ENCODE data around the gene SFRP2. TPM values are rescaled to one million over a fixed set of nuclear protein-coding genes. Genes with fewer than 3 reads are reported as not detected.

The SFRP2 gene
- total RNA-seq, 1 donor from 2014 or later: not detected

DNA sequence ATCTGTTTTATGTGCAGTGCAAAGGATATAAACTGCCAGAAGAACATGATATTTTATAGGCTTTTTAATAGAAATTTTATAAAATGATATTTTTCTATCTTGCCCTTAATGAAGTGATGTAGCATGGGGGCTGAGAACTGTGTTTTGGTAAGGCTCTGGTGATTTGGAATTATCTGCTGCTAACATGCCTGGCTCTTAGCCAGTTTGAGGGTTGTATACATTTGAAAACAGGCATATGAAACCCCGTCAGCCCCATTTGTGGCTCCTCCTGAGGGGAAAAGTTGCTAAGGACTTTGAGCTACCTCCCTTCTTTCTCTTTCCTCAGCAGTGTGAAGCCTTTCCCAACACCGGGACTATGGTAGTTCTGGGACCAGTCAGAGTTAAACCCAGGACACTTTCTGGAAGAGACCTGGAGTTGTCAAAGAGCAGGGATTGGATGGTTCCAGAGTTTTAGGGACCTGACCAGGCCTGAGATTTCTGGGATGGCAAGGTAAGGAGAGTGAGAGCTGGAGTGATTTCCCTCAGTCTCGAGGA, 4.7 kb downstream of the SFRP2 start:
- DNase-seq (ENCODE audit: low read depth): no peak
- TF ChIP-seq, protein P1, sequence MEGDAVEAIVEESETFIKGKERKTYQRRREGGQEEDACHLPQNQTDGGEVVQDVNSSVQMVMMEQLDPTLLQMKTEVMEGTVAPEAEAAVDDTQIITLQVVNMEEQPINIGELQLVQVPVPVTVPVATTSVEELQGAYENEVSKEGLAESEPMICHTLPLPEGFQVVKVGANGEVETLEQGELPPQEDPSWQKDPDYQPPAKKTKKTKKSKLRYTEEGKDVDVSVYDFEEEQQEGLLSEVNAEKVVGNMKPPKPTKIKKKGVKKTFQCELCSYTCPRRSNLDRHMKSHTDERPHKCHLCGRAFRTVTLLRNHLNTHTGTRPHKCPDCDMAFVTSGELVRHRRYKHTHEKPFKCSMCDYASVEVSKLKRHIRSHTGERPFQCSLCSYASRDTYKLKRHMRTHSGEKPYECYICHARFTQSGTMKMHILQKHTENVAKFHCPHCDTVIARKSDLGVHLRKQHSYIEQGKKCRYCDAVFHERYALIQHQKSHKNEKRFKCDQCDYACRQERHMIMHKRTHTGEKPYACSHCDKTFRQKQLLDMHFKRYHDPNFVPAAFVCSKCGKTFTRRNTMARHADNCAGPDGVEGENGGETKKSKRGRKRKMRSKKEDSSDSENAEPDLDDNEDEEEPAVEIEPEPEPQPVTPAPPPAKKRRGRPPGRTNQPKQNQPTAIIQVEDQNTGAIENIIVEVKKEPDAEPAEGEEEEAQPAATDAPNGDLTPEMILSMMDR (conservative IDR thresholded peaks at IDR 0.05; ENCODE audit: low read depth, low read length): no peak
- no peak overlapping the region for H3K4me3 ChIP-seq (ENCODE audit: low read depth, low read length)

- TF ChIP-seq, protein P1 (conservative IDR thresholded peaks at IDR 0.05; ENCODE audit: low read depth, low read length): no peak
- H3K4me3 ChIP-seq (ENCODE audit: low read depth, low read length): no peak overlapping the region
- no peak for DNase-seq (ENCODE audit: low read depth)
These were observed 6.3 kb downstream of the SFRP2 start for GRCh38 chr4:153782581-153782980.

- no peak for DNase-seq (ENCODE audit: low read depth)
- H3K4me3 ChIP-seq (ENCODE audit: low read depth, low read length): no peak overlapping the region
- TF ChIP-seq, protein P1 (conservative IDR thresholded peaks at IDR 0.05; ENCODE audit: low read depth, low read length): no peak
These were observed 7.0 kb downstream of the SFRP2 start for GRCh38 chr4:153781717-153782416.

GRCh38 chr4:153781280-153781679, 7.6 kb downstream of the SFRP2 start:
- TF ChIP-seq, protein P1 (conservative IDR thresholded peaks at IDR 0.05; ENCODE audit: low read depth, low read length): no peak
- no peak overlapping the region for H3K4me3 ChIP-seq (ENCODE audit: low read depth, low read length)
- no peak for DNase-seq (ENCODE audit: low read depth)

- TF ChIP-seq, protein P1 (conservative IDR thresholded peaks at IDR 0.05; ENCODE audit: low read depth, low read length): no peak
- no peak overlapping the region for H3K4me3 ChIP-seq (ENCODE audit: low read depth, low read length)
- DNase-seq (ENCODE audit: low read depth): no peak
These were observed 8.0 kb downstream of the SFRP2 start for GRCh38 chr4:153780876-153781275.

GRCh38 chr4:153780221-153780620, 8.7 kb downstream of the SFRP2 start:
- TF ChIP-seq, protein P1 (conservative IDR thresholded peaks at IDR 0.05; ENCODE audit: low read depth, low read length): no peak

DNA sequence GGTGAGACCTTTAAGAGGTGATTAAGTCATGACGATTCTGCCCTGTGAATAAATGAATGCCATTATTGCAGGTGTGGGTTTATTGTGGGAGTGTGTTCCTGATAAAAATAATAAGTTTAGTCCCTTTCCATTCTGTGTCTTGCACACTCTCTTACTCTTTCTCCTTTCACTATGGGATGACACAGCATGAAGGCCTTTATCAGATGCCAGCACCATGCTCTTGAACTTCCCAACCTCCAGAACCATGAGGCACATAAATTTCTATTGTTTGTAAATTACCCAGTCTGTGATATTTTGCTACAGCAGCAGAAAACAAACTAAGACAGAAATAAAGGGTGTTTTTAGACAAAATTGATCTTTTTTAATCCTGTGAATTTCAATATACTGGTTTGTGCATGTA, 10.5 kb downstream of the SFRP2 start:
- DNase-seq (ENCODE audit: low read depth): no peak
- H3K4me3 ChIP-seq (ENCODE audit: low read depth, low read length): no peak overlapping the region
- TF ChIP-seq, protein P1 (conservative IDR thresholded peaks at IDR 0.05; ENCODE audit: low read depth, low read length): no peak

More at GRCh38 chr4:153780221-153780620, 8.7 kb downstream of the SFRP2 start:
- DNase-seq (ENCODE audit: low read depth): no peak
- H3K4me3 ChIP-seq (ENCODE audit: low read depth, low read length): no peak overlapping the region
